Activated naive CD4-positive, alpha-beta T cell treated with anti-CD3 and anti-CD28 coated beads, Interleukin-2, amount 50 U/mL, for 24 hours (primary cell): Measurements from ENCODE around the gene CTBP1.

ENCODE experiments used
- H3K27ac Mint-ChIP-seq: one replicate; pipeline ENCODE4 v1.8.0; 2021; ENCODE audit warnings: mild to moderate bottlenecking, mixed read lengths
- H3K27me3 Mint-ChIP-seq: one replicate; pipeline ENCODE4 v1.8.0; 2021; ENCODE audit warnings: mixed read lengths
- H3K36me3 Mint-ChIP-seq: one replicate; pipeline ENCODE4 v1.8.0; 2021; ENCODE audit warnings: mixed read lengths
- H3K4me1 Mint-ChIP-seq: one replicate; pipeline ENCODE4 v1.8.0; 2021; ENCODE audit warnings: mixed read lengths
- H3K4me3 Mint-ChIP-seq: one replicate; pipeline ENCODE4 v1.8.0; 2021; ENCODE audit warnings: mild to moderate bottlenecking, mixed read lengths
- H3K9me3 Mint-ChIP-seq: one replicate; pipeline ENCODE4 v1.8.0; 2021; ENCODE audit warnings: mixed read lengths

The CTBP1 gene

GRCh38 chr4:1196421-1197183, 52.3 kb downstream of the CTBP1 start:
- no peak overlapping the region for H3K4me3 Mint-ChIP-seq
- no peak overlapping the region for H3K27ac Mint-ChIP-seq
- peaks cover 4% of the 10 kb centered on the region for H3K36me3 Mint-ChIP-seq
- H3K4me1 Mint-ChIP-seq: peaks cover 14% of the 10 kb centered on the region
- H3K27me3 Mint-ChIP-seq: no peaks in the 10 kb centered on the region
- no peaks in the 10 kb centered on the region for H3K9me3 Mint-ChIP-seq

- Mint-ChIP-seq H3K27me3 (no peaks in the 10 kb centered on the region), H3K36me3 (peaks cover 4% of the 10 kb centered on the region), H3K27ac (no peak overlapping the region), H3K4me3 (no peak overlapping the region), H3K4me1 (peaks cover 10% of the 10 kb centered on the region), H3K9me3 (no peaks in the 10 kb centered on the region)
Measured at GRCh38 chr4:1195891-1196401, 53.0 kb downstream of the CTBP1 start.

GRCh38 chr4:1195109-1195671, 53.7 kb downstream of the CTBP1 start:
- peaks cover 12% of the 10 kb centered on the region for H3K4me1 Mint-ChIP-seq
- H3K36me3 Mint-ChIP-seq: peaks cover 4% of the 10 kb centered on the region
- no peaks in the 10 kb centered on the region for H3K9me3 Mint-ChIP-seq
- H3K4me3 Mint-ChIP-seq: no peak overlapping the region
- H3K27ac Mint-ChIP-seq: no peak overlapping the region
- H3K27me3 Mint-ChIP-seq: no peaks in the 10 kb centered on the region

DNA sequence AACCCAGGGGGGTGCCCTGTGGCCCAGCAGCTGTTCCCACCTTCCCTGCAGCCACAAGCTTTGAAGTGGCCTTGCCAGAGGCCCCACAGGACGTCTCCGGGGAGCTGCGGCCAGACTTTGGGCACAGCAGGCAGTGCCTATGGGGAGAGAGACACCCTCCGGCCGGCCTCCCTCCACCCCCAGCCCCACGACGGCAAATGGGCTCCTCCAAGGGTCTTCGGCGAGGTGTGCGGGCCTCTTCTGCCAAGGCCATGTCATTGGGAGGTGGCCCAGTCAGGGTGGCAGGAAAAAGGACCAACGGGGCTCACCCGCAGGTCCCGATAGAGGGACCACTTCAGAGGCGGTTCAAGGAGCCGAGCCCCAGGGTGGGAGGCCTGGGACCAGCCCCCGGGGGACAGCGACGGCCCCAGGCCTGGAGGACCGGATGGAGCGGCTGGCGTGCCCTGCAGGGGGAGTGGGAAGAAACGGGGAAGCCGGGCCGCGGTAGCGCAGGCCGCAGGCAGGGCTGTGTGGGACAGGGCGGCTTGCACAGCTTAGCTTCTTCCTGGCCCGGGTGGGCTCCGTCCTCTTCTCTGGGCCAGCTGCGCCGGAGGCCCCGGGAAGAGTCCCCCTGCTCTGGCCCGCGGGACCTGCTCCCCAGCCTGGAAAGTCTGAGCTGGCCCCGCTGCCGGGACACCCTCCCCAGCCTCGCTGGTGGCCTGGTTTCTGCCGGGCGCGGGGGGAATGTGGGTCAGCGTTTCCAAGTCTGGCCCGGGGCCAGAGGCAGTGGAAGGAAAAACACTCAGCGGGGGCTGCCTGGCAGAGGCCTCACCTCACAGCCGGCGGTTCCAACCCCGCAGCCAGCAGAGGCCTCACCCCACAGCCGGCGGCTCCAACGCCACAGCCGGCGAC, 54.7 kb downstream of the CTBP1 start:
- H3K9me3 Mint-ChIP-seq: no peaks in the 10 kb centered on the region
- peaks cover 4% of the 10 kb centered on the region for H3K36me3 Mint-ChIP-seq
- no peak overlapping the region for H3K4me3 Mint-ChIP-seq
- H3K27ac Mint-ChIP-seq: no peak overlapping the region
- H3K27me3 Mint-ChIP-seq: no peaks in the 10 kb centered on the region
- H3K4me1 Mint-ChIP-seq: peaks cover 6% of the 10 kb centered on the region

DNA sequence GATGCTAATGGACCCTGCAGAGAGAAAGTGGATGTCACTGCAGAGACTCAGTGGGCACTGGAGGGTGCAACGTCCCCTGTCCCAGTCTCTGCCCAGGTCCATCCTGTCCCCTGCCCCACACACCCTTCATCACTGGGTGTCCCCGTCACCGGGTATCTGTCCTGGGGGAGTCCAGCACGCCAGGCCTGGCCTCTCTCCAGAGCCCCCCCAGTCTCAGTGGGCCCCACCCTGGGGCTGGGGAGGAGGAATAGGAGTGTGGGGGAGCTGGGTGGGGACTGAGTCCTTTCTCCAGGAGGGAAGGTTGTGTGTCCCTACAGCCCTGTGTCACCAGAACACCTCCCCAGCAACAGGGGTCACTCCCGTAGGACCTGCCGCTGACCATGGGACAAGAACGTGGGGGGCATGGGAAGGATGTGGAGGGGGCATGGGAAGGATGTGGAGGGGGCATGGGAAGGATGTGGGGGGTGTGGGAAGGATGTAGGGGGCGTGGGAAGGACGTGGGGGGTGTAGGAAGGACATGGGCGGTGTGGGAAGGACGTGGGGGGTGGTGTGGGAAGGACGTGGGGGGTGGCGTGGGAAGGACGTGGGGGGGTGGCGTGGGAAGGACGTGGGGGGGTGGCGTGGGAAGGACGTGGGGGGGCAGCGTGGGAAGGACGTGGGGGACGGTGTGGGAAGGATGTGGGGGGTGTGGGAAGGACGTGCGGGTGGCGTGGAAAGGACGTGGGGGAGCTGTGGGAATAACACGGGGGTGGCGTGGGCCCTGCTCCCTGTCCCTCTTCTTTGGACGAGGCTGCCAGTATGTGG, 55.5 kb downstream of the CTBP1 start:
- Mint-ChIP-seq H3K27ac (no peak overlapping the region), H3K9me3 (no peaks in the 10 kb centered on the region), H3K27me3 (no peaks in the 10 kb centered on the region), H3K4me1 (peaks cover 6% of the 10 kb centered on the region), H3K36me3 (peaks cover 4% of the 10 kb centered on the region), H3K4me3 (no peak overlapping the region)

DNA sequence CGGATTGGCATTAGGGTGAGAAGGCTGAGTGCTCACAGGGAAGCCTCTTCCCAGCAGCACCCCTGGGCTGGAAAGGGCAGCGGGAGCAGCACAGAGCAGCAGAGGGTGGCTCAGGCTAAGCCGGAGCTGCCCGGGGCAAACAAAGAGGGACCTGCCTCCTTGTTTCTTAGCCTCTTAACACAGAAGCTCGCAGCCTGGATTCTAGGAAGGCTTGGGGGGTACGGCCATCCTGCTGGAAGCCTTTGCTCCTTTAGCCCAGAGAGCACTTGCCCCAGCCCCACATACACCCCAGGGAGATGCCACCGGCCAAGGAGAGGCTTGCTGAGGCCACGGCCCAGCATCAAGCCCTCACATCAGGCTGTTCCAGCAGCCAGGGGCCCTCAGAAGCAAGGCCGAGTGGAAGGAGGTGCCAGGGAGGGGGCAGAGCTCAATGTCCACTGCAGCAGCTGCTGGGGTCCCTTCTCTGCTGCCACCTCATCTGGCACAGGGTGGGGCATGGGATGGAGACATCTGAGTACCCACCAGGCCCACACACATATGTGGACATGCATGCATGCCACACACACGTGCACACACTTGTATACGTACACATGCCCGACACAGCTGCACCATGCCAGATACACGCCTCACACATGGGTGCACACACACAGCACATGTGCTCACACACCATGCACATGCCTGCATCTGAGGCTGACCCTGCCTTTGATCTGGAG, 56.3 kb downstream of the CTBP1 start:
- Mint-ChIP-seq H3K9me3 (no peaks in the 10 kb centered on the region), H3K27me3 (no peaks in the 10 kb centered on the region), H3K36me3 (peaks cover 4% of the 10 kb centered on the region), H3K4me3 (no peak overlapping the region), H3K4me1 (peaks cover 6% of the 10 kb centered on the region), H3K27ac (no peak overlapping the region)

DNA sequence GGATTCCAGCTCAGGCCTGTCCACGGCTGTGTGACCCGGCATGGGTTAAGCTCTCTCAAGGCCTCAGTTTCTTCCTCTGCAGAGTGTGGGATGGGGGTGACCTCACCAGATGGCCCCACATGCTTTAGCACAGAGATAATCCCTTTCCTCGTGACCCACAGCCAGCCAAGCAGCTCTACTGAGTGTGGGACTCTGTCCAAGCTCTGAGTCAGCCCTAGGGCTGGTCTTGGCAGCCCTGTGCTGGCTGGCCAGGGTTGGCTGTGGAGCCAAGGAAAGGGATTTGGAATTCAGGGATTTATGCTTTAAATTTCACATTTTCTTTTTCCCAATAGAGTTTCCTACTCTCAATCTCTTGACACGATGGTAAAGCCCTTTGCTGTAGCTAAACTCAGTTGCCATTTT, 56.8 kb downstream of the CTBP1 start:
- Mint-ChIP-seq H3K27ac (no peak overlapping the region), H3K9me3 (no peaks in the 10 kb centered on the region), H3K4me3 (no peak overlapping the region), H3K36me3 (peaks cover under 1% of the 10 kb centered on the region), H3K27me3 (no peaks in the 10 kb centered on the region), H3K4me1 (peaks cover 6% of the 10 kb centered on the region)

GRCh38 chr4:1191621-1192020, 57.3 kb downstream of the CTBP1 start:
- Mint-ChIP-seq H3K4me3 (no peak overlapping the region), H3K36me3 (no peaks in the 10 kb centered on the region), H3K27me3 (no peaks in the 10 kb centered on the region), H3K9me3 (no peaks in the 10 kb centered on the region), H3K27ac (no peak overlapping the region), H3K4me1 (peaks cover 11% of the 10 kb centered on the region)

DNA sequence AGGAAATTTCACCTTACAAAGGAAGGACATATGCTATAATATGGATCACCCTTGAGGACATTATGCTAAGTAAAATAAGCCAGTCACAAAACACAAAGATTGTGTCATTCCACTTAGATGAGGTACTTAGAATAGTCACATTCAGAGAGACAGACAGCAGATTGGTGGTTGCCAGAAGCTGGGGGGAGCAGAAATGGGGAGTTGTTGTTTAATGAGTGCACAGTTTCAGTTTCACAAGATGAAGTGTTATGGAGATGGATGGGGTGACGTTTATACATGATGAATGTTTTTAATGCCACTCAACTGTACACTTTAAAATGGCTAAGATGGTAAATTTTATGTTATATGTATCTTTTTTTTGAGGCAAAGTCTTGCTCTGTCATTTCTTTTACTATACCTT, 61.7 kb downstream of the CTBP1 start:
- Mint-ChIP-seq H3K4me3 (no peak overlapping the region), H3K9me3 (peaks cover 5% of the 10 kb centered on the region), H3K4me1 (peaks cover 30% of the 10 kb centered on the region), H3K36me3 (peaks cover 5% of the 10 kb centered on the region), H3K27me3 (no peaks in the 10 kb centered on the region), H3K27ac (no peak overlapping the region)

- Mint-ChIP-seq H3K27me3 (no peaks in the 10 kb centered on the region), H3K4me1 (peaks cover 28% of the 10 kb centered on the region), H3K36me3 (peaks cover 16% of the 10 kb centered on the region), H3K4me3 (peak overlapping the region; percentile 55), H3K27ac (no peak overlapping the region), H3K9me3 (peaks cover 19% of the 10 kb centered on the region)
Measured at GRCh38 chr4:1183985-1184773, 64.8 kb downstream of the CTBP1 start.

GRCh38 chr4:1182313-1182712, 66.6 kb downstream of the CTBP1 start:
- no peak overlapping the region for H3K27ac Mint-ChIP-seq
- H3K9me3 Mint-ChIP-seq: peaks cover 19% of the 10 kb centered on the region
- peaks cover 16% of the 10 kb centered on the region for H3K36me3 Mint-ChIP-seq
- no peaks in the 10 kb centered on the region for H3K27me3 Mint-ChIP-seq
- peaks cover 27% of the 10 kb centered on the region for H3K4me1 Mint-ChIP-seq
- no peak overlapping the region for H3K4me3 Mint-ChIP-seq

- Mint-ChIP-seq H3K27me3 (no peaks in the 10 kb centered on the region), H3K36me3 (peaks cover 16% of the 10 kb centered on the region), H3K4me1 (peaks cover 24% of the 10 kb centered on the region)
Measured at GRCh38 chr4:1180663-1181062, 68.3 kb downstream of the CTBP1 start.

GRCh38 chr4:1179976-1180375, 69.0 kb downstream of the CTBP1 start:
- peaks cover 16% of the 10 kb centered on the region for H3K36me3 Mint-ChIP-seq
- H3K4me1 Mint-ChIP-seq: peaks cover 24% of the 10 kb centered on the region
- peaks cover 19% of the 10 kb centered on the region for H3K9me3 Mint-ChIP-seq
- H3K27ac Mint-ChIP-seq: no peak overlapping the region
- no peaks in the 10 kb centered on the region for H3K27me3 Mint-ChIP-seq
- H3K4me3 Mint-ChIP-seq: no peak overlapping the region

More at GRCh38 chr4:1180663-1181062, 68.3 kb downstream of the CTBP1 start:
- H3K4me3 Mint-ChIP-seq: no peak overlapping the region
- peaks cover 19% of the 10 kb centered on the region for H3K9me3 Mint-ChIP-seq
- H3K27ac Mint-ChIP-seq: peak overlapping the region; percentile 66

DNA sequence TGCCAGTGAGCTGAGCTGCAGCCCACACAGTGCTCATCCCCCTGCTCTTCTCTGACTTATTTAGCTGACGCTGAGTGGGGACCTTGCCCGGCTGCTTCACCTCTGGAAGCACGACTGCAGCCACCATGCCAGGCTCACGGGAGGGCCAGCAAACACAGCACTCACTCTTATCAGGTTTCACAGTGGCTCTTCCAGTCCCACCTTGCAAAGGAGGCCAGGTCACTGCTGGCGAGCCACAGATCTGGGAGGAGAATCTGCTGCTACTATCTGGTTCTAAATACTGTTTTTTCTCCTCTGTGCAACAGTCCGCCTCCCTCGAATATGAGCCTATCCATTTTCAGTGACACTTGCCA, 69.9 kb downstream of the CTBP1 start:
- peaks cover 20% of the 10 kb centered on the region for H3K4me1 Mint-ChIP-seq
- H3K4me3 Mint-ChIP-seq: no peak overlapping the region
- H3K27ac Mint-ChIP-seq: no peak overlapping the region
- H3K27me3 Mint-ChIP-seq: no peaks in the 10 kb centered on the region
- peaks cover 16% of the 10 kb centered on the region for H3K36me3 Mint-ChIP-seq
- peaks cover 19% of the 10 kb centered on the region for H3K9me3 Mint-ChIP-seq
